Hematopoietic multipotent progenitor cell (in vitro differentiated cells): ENCODE results near the gene MYH9. TPM values are rescaled to one million over a fixed set of nuclear protein-coding genes. Genes with fewer than 3 reads are reported as not detected.

ENCODE experiments used
- DNase-seq, 3 donors: peaks; one replicate each; pipeline ENCODE4 v3.0.0-alpha.2; 2011 to 2015; ENCODE audit warnings: low read depth in 2 of 3, low spot score in 2 of 3
- total RNA-seq: library from RNA; depleted of rRNA; stranded (reverse); fragments of >200 nt; gene quantifications from one replicate; pipeline ENCODE4 v1.2.3, GENCODE V29; 2012

Gene MYH9
- total RNA-seq, 1 donor, result 329 TPM

DNA sequence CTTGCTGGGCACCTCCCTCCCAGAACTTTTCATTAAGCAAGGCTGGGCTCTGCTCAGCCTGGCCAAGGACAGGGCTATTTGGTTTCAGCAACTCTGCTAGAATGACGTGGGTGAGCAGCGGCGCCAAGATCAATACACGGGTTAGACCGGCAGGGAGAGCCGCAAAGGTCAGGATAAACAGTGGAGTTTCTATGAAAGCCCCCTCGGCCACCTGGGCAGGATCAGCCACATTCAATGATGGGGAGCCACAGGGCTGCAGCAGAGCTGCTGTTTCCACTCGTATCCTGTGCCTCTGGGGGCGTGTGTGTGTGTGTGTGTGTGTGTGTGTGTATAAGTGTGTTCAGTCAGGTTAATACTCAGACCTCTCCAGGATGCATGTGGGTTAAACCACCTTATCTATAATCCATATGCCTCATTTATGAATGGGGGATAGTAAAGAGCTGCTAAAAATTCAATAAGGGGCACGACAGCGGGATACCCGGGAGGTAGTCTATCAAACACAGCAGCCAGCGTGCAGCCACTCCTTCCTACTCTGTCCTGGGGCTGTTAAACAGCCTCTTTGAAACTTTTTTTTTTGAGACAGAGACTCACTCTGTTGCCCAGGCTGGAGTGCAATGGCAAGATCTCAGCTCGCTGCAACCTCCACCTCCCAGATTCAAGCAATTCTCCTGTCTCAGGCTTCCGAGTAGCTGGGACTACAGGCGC lies 34.8 kb downstream of the MYH9 start:
- DNase-seq, result no peak

- DNase-seq, result no peak
Observed at GRCh38 chr22:36351921-36352802, 35.6 kb downstream of the MYH9 start.

DNA sequence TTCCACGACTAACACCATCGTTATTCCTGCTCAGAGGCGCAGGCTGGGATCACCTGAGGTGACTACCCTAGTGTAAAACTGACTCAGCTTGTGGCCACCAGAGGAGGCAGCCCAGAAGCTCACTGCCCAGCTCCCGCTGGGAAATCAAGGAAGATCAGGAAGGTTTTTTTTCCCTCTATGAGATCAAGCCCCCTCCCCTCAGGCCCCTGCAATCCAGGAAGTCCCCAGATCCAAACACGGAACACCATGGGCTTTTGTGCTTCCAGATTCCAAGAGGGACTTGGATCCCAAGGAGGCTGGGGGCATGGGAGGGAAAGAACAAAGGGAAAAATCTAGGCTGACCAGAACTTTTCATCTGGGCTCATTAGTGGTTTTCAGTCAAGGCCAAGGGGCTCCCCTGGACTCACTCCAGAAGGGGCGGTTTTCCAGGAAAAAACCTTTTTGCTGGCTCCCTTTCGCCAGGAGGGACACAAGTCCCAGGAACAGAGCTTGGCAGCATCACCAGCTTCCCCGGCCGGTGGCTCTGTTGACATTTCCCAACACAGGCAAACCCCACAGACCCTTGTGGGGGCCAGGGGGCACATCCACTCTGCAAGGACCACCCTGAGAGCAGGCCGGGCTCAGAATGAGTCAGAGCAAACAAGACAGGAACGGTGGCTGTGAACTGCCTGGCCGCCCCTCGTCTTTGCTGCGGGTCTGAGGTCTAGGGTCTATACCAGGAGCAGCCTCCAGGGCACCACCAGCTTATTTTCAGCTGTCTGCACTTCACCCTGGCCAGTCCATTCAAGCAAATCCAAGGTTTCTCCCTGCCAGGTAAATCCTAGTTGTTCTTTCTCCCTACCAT lies 36.8 kb downstream of the MYH9 start:
- no peak for DNase-seq

- no peak for DNase-seq
Observed at GRCh38 chr22:36349726-36350125, 38.0 kb downstream of the MYH9 start.

- DNase-seq, result no peak
Observed at GRCh38 chr22:36348760-36349159, 39.0 kb downstream of the MYH9 start.

DNA sequence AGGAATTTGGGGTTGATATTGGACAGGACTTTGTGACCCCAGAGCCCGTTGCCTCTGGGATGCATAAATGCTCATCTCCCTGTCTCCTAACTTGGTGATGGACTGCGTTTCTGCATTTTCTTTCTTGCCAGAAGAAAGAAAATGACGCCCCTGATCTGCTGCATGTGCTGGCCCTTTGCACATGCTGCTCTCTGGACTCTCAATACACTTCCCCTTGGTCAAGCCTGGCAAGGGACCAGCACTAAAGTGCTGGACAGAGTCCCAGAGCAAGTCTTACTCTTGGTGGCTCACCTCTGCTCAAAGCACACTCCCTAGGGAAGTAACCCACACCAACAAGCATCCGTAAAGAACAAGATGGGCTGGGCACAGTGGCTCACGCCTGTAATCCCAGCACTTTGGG lies 40.7 kb downstream of the MYH9 start:
- no peak for DNase-seq

- DNase-seq, result no peak
Observed at GRCh38 chr22:36344106-36344827, 43.5 kb downstream of the MYH9 start.

GRCh38 chr22:36343720-36344105 lies 44.1 kb downstream of the MYH9 start:
- no peak for DNase-seq

DNA sequence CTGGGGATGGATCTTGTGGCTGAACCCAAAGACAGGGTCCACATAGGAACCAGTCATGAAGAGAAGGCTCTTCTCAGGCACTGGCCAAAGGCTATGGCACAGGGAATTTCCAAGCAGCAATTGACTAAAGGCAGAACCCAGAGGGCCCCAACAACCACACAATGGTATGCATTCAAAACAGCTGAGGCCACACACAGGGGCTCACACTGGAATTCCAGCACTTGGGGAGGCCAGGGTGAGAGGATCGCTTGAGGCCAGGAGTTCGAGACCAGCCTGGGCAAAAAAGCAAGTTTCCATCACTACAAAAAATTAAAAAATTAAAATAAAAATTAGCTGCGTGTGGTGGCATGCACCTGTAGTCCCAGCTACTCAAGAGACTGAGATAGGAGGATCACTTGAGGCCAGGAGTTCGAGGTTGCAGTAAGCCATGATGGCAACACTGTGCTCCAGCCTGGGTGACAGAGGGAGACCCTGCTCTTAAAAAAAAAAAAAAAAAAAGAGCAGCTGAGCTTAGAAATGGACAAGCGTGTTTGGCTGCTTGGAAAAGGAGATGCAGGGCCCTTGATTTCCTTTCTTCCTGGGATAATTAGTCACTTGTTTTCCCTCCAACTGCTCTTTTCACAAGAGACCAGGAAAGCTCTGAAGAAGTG lies 44.6 kb downstream of the MYH9 start:
- no peak for DNase-seq

- DNase-seq, result no peak
Observed at GRCh38 chr22:36341640-36342041, 46.1 kb downstream of the MYH9 start.

- no peak for DNase-seq
Observed at GRCh38 chr22:36340621-36341020, 47.1 kb downstream of the MYH9 start.

- no peak for DNase-seq
Observed at GRCh38 chr22:36339171-36340065, 48.3 kb downstream of the MYH9 start.

- DNase-seq, result no peak
Observed at GRCh38 chr22:36337365-36338130, 50.2 kb downstream of the MYH9 start.

- DNase-seq, result no peak
Observed at GRCh38 chr22:36336246-36337182, 51.3 kb downstream of the MYH9 start.

GRCh38 chr22:36335621-36336020 lies 52.1 kb downstream of the MYH9 start:
- DNase-seq, result no peak

- peak in 2 of 3 donors; percentile 52 to 60 for DNase-seq
Observed at GRCh38 chr22:36334821-36335603, 52.8 kb downstream of the MYH9 start.
